Activated CD8-positive, alpha-beta memory T cell treated with anti-CD3 and anti-CD28 coated beads for 36 hours (primary cell): ENCODE measurements around the gene TSFM. TPM values are rescaled to one million over a fixed set of nuclear protein-coding genes. Genes with fewer than 3 reads are reported as not detected.

Experiments
- CTCF ChIA-PET: fragments of 350-600 bp; sonication (Branson Sonifier 250); formaldehyde crosslinking; loops from one replicate; lab custom pipeline; 2021; ENCODE audit warnings: antibody characterized with exemption; lab: Charles Lee
- POLR2A ChIA-PET: fragments of 350-600 bp; sonication (Branson Sonifier 250); formaldehyde crosslinking; loops from one replicate; lab custom pipeline; 2021; ENCODE audit warnings: antibody characterized with exemption; lab: Charles Lee
- total RNA-seq, 2 experiments: library from RNA; stranded (reverse); gene quantifications; one replicate each; pipeline ENCODE4 v1.2.3, GENCODE V29; 2021

TSFM gene
- total RNA-seq, 2 experiments from 2014 or later: 66.0 to 69.8 TPM

- ChIA-PET CTCF (interaction anchor here (0.8 to 5.0 kb wide), 6 partner anchors 9 to 77 kb away, joined by 3 to 50 read pairs (median 6); no protein-coding TSS in a partner anchor), POLR2A (no interaction called here)
Observed at GRCh38 chr12:57833672-57834071, 51.1 kb downstream of the TSFM start.

- CTCF ChIA-PET: interaction anchor here (0.8 to 5.0 kb wide), 5 partner anchors 8 to 78 kb away, joined by 3 to 50 read pairs (median 5); no protein-coding TSS in a partner anchor
- POLR2A ChIA-PET: no interaction called here
Observed at GRCh38 chr12:57834086-57834876, 51.7 kb downstream of the TSFM start.

- ChIA-PET POLR2A (interaction anchor here (0.6 to 3.4 kb wide), 3 partner anchors 11 to 37 kb away, joined by 3 to 25 read pairs (median 6); partner anchors contain the start of gene CTDSP2), CTCF (interaction anchor here (0.7 to 5.0 kb wide), 5 partner anchors 9 to 68 kb away, joined by 3 to 50 read pairs (median 6); partner anchors contain the start of gene TSFM)
Observed at GRCh38 chr12:57835366-57836288, 53.0 kb downstream of the TSFM start.

GRCh38 chr12:57836442-57837375, 54.1 kb downstream of the TSFM start:
- POLR2A ChIA-PET: interaction anchor here (0.6 to 3.4 kb wide), 7 partner anchors 10 to 62 kb away, joined by 3 to 25 read pairs (median 4); partner anchors contain the start of gene CTDSP2
- CTCF ChIA-PET: interaction anchor here (0.7 to 5.0 kb wide), 7 partner anchors 8 to 69 kb away, joined by 3 to 50 read pairs (median 7); partner anchors contain the start of gene TSFM

GRCh38 chr12:57837864-57838562, 55.4 kb downstream of the TSFM start:
- POLR2A ChIA-PET: interaction anchor here (0.5 to 3.4 kb wide), 5 partner anchors 8 to 61 kb away, joined by 3 to 25 read pairs (median 4); partner anchors contain the start of gene CTDSP2
- CTCF ChIA-PET: interaction anchor here (1.6 to 2.0 kb wide), 2 partner anchors 65 to 67 kb away, joined by 7 to 9 read pairs; no protein-coding TSS in a partner anchor

- POLR2A ChIA-PET: interaction anchor here (0.7 to 3.4 kb wide), 2 partner anchors 8 to 103 kb away, joined by 3 to 25 read pairs; partner anchors contain the start of genes ATP23 and CTDSP2
- CTCF ChIA-PET: interaction anchor here (2.0 kb wide), 1 partner anchor 67 kb away, joined by 7 read pairs; no protein-coding TSS in a partner anchor
Observed at GRCh38 chr12:57838594-57839302, 56.2 kb downstream of the TSFM start.

- CTCF ChIA-PET: interaction anchor here (0.5 kb wide), 1 partner anchor 1650 kb away, joined by 4 read pairs; no protein-coding TSS in a partner anchor
- POLR2A ChIA-PET: no interaction called here
Observed at GRCh38 chr12:57839996-57840395, 57.4 kb downstream of the TSFM start.

- POLR2A ChIA-PET: interaction anchor here (0.6 kb wide), 1 partner anchor 24 kb away, joined by 4 read pairs; no protein-coding TSS in a partner anchor
- CTCF ChIA-PET: no interaction called here
Observed at GRCh38 chr12:57840726-57841125, 58.1 kb downstream of the TSFM start.

GRCh38 chr12:57841445-57841844, 58.9 kb downstream of the TSFM start:
- POLR2A ChIA-PET: interaction anchor here (0.6 kb wide), 1 partner anchor 53 kb away, joined by 3 read pairs; no protein-coding TSS in a partner anchor
- CTCF ChIA-PET: no interaction called here

- ChIA-PET CTCF (interaction anchor here (0.7 to 1.5 kb wide), 5 partner anchors 9 to 63 kb away, joined by 3 to 10 read pairs (median 4); no protein-coding TSS in a partner anchor), POLR2A (interaction anchor here (0.6 to 1.0 kb wide), 2 partner anchors 10 to 59 kb away, joined by 3 to 10 read pairs; no protein-coding TSS in a partner anchor)
Observed at GRCh38 chr12:57842342-57843294, 60.0 kb downstream of the TSFM start.

GRCh38 chr12:57844709-57845477, 62.3 kb downstream of the TSFM start:
- ChIA-PET POLR2A (interaction anchor here (0.8 to 4.2 kb wide), 4 partner anchors 8 to 59 kb away, joined by 3 to 25 read pairs (median 4); no protein-coding TSS in a partner anchor), CTCF (interaction anchor here (1.0 to 1.8 kb wide), 6 partner anchors 9 to 61 kb away, joined by 3 to 7 read pairs (median 6); no protein-coding TSS in a partner anchor)

GRCh38 chr12:57845478-57846284, 63.1 kb downstream of the TSFM start:
- ChIA-PET CTCF (interaction anchor here (1.0 to 1.8 kb wide), 6 partner anchors 10 to 60 kb away, joined by 3 to 7 read pairs (median 6); no protein-coding TSS in a partner anchor), POLR2A (interaction anchor here (0.6 to 4.2 kb wide), 7 partner anchors 9 to 1793 kb away, joined by 3 to 25 read pairs (median 5); partner anchors contain the start of gene METTL1)

- POLR2A ChIA-PET: interaction anchor here (0.6 to 4.2 kb wide), 7 partner anchors 9 to 1792 kb away, joined by 3 to 25 read pairs (median 5); partner anchors contain the start of genes CDK4 and METTL1
- CTCF ChIA-PET: interaction anchor here (1.3 kb wide), 2 partner anchors 14 to 47 kb away, joined by 3 read pairs; no protein-coding TSS in a partner anchor
Observed at GRCh38 chr12:57846285-57846576, 63.6 kb downstream of the TSFM start.
